HG02884 (cell line): ENCODE results near the gene TMEM176B.

ENCODE experiments used
- ATAC-seq: cut with Tn5 transposase; IDR thresholded peaks from one replicate; pipeline ENCODE4 v1.9.1; 2021; ENCODE audit warnings: mild to moderate bottlenecking, moderate library complexity; ENCODE audit not compliant: unreplicated experiment

The TMEM176B gene

DNA sequence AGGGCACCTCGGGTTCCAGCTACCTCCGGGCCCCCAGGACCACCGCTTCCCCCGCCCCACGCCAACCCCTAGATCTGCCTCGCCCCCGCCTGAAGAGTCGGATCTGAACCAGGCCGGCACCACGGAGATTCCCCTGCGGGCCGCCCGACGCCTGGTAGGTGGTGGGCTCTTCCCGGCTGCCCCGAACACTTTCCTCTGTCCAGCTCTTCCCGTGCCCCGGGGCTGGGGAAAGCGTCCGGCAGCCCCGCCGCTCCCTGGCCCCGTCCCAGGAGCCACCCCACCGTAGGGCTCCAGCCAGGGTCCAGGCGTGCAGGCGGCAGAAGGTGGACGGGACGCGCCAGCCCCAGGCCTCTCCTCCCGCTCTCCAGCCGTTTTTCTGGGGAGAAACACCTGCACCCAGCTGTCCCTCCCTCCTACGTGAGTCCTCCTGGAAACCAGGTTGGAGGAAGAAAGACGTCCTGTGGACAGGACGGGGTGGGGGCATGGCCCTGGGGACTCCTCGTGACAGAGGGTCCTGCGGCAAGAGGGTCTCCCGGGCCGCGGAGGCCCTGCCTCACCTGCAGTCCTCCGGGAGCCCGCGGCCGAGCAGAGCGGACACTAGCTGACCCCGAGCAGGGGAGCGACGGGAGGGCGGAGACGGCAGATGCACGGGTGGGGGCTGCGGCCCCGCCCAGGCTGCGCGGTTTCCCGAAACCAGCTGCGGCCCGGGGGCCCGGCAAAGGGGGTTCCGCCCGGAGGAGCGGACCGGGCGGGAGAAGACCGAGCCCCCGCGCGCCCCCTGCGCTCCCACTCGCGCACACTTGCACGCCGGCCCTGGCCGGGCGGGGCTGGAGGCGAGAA, at the start of gene TMEM176B:
Gene TMEM176B (minus strand): TSS at position 624 of the 840 bp plus-strand sequence. CDS start 3,795 bp downstream, outside the sequence.
- ATAC-seq, result no peak

DNA sequence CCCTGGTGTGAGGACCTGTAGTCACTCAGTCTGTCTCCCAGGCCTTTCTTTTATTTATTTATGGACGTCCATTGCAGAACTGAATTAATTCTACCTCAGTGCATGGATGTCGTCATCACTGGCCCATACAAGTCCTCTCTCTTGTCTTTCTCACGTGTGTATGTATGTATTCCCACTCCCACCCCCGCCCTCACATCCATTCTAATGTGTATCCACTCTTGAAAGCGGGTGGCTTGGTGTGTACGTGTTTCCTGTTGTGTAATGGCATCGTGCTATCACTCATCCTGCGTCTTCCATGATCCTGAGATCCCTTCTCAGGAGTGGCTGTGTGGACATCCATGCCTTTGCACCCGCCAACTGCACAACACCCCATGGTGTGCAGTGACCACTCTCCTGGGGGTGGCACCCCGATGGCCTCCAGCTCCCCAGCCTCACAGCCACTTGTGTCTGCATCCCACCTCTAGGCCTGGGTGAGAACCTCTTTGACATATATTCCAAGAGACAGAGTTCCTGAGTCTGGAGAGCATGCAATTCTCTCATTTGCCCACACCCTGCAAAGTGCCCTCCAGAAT, 49.1 kb upstream of the TMEM176B start:
- ATAC-seq, result no peak

DNA sequence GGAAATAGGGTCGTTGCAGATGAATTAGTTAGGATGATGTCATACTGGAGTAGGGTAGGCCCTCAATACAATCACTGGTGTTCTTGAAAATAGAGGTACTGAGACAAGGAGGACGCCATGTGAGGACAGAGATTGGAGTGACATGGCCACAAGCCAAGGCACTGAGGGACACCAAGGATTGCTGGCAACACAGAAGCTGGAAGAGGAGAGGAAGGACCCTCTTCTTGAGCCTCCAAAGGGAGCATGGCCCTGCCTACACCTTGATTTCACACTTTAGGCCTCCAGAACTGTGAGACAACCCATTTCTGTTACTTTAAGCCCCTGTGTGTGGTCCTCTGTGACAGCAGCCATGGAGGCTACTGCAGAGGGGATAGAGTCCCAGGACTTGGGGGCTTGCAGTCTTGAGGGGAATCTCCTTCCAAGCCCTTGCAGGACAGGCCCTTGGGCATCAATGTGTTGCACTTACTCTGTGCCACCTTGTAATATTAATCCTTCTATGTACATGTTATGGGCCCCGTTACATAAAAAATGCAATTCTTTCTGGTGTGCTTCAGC, 48.5 kb upstream of the TMEM176B start:
- no peak for ATAC-seq

DNA sequence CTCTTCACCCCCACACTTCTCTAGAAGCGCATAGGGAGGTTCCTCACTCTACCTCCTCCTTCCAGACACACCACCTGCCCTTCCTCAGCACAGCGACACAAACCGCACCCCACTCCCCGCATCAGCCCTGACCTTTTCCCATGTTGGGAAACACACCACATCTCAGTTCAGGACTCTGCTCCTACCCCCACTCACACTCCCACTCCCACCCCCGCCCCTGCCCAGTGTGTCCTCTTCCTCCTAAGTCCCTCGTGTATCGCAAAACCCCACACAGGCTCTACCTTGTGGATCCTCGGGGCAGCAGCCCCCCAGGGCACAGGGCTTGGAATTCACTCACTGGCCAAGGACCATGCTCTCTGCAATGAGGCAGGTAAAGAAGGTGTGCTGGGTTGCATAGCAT, 47.9 kb upstream of the TMEM176B start:
- ATAC-seq, result no peak

DNA sequence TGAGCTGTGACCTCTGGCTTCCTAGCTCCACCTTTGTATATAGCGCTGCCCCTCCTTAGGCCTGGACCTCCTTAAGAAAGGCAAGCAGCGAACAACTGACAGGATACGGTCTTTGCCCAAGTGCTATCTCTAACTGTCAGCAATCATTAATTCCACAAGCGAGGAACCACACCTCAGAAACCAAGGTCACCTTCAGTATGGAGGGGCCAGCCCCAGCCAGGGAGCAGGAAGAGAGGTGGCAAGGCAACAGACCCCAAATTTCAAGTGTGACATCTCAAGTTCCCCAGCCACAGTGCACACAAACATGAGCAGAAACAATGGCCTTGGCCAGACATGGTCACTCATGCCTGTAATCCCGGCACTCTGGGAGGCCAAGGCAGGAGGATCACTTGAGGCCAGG, 47.4 kb upstream of the TMEM176B start:
- ATAC-seq, result no peak

DNA sequence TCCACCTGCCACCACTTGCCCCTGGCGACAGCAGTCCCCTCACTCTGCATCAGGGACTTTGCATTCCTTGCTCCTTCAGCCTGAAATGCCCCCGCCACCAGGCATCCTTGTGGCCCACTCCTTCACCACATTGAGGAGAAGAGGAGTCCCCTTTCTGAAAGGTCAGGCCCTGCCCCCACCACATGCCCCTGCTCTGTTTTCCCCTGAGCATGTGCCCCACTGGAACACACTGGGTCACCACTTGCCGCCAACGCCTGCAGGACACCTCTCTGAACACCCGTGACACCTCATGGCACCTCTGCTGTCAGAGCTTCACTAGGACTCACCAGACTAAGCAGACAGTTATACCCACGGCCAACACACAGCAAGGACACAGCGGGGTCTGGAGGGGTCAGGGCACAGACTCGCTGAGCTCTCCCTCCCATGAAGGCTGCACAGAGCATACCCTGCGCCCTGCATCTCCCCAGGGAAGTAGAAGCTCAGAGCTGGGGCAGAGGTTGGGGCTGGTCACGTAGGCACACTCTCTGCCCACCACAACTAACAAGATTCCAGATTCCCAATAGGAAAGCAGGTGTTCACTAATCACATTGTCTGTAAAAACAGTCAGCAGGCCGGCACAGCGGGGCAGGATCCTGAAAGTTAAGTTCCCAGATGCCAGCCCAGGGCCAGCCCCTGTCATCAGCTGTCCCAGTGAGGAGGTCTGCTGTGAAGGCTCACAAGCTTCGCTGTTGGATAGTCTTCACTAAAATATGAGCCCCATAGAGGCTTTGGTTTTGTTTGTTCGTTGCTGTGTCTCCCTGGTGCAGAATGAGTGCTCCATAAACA, 46.3 kb upstream of the TMEM176B start:
- ATAC-seq, result no peak

DNA sequence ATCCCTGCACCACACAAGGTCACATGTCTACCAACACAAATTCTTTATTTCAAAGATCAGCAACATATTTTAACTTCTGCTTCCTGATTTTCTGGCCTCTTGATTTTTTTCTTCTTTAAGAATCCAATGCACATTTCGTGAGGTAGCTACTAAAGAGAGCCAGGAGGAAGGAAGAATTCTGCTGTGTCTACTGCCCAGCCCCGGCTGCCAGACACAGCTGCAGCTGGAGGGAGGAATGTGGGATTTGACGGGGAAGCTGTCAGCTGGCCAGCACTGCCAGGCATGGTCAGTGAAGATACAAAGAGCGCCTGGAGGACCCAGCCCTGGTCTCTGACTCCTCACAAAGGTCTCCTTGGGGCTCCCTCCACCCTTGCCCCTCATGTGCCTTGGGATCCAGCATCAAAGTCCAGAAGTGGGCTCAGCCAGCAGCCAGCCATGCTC, 45.3 kb upstream of the TMEM176B start:
- no peak for ATAC-seq

DNA sequence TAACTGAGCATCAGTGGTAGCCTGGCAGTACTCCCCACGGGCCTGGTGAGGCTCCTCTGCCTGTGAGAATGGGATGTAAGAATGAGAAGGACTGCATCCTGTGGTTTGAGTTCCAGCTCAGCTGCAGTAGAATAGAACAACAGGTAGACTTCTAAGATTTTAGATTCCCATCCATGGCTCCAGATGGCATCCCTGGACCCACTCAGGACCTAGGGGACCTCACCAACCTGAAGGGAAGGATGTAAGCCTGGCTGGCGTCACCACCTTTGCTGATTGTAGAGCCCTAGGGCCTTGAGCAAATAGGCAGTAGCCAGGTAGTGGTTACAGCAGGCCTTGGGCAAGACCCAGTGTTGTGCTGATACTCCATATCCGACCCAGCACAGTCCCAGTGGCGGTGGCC, 42.6 kb upstream of the TMEM176B start:
- ATAC-seq, result no peak

DNA sequence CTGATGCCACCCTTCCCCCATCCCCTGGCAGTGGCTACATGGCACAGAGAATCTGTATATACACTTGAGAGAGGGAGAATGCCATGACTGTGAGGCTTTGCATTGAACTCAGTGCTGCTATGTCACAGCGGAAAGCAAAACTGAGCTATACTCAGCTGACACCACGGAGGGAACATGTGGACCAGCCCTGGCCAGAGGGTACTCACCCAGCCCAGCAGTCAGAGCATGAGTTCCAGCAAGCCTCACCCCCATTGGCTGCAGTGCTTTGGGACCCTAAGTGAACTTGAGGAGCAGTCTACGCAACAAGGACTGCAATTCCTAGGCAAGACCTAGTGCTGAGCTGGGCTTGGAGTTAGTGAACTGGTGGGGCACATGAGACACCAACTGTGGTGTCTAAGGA, 41.9 kb upstream of the TMEM176B start:
- ATAC-seq, result no peak

DNA sequence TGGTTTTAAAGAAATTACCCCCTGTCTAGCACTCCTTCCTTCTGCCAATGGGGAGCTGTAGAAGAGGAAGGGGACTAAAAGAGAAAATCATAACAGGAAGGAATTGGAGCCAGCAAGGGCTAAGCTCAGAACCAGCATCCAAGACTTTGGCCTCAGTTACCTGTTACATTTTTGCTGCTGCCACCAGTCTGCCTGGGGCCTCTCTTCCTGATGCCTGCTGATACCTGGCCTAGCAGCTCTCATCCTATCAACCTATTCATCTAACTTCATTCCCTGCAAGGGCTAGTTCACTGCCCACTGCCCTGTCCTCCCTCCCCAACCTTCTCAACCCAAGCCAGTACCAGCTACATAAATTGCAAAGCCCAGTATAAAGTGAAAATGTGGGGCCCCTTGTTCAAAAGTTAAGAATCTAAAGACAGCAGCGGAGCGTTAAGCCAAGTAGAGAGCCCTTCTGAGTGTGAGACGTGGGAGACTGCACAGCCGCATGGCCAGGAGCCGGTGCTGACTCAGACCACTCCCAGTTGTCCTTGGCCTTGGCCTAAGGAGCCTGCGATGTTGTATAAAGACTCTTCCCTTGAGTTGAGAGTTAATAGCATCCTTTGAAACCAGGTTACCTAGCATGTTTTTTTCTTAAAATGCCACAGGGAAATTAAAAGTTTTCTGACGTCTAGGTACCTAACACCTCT, 38.9 kb upstream of the TMEM176B start:
- no peak for ATAC-seq

DNA sequence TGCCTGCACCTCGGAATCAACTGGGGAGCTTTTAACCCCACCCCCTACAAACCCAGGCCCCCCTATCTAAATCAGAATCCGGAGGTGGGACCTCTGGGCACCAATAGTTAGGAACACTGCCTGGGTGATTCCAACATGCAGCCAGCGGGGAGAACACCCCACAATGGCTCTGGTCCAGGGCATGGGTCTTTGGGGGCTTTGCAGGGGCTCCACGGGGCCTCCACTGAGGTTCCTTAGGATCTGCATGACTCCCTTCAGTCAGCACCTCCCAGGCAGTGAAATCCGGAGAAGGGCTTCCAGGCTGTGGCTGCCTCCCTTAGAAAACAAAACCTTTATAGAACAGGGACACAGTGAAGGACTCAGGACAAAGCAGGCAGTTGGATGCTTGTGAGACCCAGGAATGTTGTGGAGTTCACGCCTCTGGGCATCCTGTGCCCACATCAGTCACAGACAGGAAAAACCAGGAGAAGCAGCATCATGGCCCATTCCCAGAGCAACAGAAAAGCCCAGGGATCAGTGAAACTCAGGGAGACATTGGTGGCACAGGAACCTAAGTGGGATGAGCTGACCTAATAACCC, 35.6 kb upstream of the TMEM176B start:
- no peak for ATAC-seq

DNA sequence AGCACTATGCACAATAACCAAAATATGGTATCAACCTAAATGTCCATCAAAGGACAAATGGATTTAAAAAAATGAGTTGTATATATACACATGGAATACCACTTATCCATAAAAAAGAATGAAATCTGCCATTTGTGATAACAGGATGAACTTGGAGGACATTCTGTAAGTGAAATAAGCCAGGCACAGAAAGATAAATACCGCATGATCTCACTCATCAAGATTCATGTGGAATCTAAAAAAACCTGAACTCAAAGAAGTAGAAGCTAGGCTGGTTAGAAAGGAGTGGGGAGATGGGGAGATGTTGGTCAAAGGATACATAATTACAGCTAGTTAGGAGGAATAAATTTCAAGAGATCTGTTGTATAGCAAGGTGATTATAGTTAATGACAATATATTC, 34.9 kb upstream of the TMEM176B start:
- ATAC-seq, result no peak

DNA sequence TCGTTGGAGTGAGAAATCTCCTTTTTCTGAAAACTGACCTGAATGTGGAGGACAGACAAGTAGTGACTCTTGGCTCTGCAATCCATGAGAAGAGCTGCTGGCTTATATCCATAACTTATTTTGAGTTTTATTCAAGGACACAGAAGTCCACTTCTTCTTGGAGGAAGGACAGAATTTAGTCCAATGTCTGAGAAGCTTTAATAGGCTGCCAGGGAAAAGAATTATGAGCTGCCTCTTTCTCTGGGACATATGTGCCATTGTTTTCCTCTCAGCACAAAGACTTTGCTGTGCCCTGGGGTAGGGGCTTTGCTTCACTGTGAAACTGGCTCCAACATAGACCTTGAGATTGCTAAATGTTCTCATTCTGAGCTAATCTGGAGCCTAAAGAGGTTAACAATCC, 31.7 kb upstream of the TMEM176B start:
- ATAC-seq, result no peak

DNA sequence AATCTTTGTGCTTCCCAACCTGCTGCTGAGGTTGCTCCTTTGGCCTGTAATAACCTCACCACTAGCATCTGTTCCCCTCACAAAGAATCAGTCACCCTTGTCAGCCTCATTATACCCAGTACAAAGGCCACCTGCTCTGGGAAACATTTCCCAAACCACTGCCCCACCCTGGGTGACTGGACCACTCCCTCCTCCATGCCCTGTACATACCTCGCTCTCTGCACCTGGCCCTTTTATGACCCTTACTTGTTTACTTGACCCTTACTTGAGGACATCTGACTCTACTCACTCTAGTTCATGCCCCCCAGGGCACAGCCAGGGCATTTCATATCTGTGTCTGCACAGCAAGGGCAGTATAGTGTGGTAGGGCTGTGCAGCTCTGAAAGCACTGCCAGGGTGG, 30.8 kb upstream of the TMEM176B start:
- ATAC-seq, result no peak

DNA sequence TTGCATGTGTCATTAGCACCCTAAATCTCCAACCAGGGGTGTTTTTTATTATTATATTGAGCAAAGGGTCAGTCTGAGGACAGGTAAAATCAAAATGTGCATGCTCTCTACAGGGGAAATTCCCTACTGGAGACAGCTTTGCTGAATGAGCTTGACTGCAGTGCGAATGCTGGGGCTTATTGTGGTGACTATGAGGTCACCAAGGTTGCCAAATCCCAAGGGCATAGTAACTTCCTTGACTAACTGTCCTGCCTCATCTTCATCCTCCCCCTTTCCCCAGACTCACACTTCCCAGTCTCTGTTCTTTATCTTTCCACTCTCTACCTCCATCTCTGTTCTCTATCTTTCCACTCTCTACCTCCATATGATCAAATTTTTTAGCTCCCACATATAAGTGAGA, 29.3 kb upstream of the TMEM176B start:
- no peak for ATAC-seq

DNA sequence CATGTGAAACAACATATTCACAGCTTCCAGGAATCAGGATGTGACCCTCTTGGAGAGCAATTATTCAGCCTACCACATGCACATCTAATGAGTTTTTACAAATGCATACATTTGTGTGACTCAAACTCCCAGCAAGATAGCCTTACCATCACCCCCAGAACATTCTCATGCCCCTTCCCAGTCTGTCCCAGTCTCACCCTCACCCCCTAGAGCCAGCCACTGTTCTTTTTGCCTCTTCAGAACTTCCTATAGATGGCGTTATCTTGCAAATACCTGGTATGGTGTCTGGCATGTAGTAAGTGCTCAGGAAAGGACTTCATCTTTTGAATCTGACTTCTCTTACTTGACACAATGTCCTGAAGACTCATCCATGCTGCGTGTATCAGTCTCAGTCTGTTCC, 28.2 kb upstream of the TMEM176B start:
- ATAC-seq, result no peak

DNA sequence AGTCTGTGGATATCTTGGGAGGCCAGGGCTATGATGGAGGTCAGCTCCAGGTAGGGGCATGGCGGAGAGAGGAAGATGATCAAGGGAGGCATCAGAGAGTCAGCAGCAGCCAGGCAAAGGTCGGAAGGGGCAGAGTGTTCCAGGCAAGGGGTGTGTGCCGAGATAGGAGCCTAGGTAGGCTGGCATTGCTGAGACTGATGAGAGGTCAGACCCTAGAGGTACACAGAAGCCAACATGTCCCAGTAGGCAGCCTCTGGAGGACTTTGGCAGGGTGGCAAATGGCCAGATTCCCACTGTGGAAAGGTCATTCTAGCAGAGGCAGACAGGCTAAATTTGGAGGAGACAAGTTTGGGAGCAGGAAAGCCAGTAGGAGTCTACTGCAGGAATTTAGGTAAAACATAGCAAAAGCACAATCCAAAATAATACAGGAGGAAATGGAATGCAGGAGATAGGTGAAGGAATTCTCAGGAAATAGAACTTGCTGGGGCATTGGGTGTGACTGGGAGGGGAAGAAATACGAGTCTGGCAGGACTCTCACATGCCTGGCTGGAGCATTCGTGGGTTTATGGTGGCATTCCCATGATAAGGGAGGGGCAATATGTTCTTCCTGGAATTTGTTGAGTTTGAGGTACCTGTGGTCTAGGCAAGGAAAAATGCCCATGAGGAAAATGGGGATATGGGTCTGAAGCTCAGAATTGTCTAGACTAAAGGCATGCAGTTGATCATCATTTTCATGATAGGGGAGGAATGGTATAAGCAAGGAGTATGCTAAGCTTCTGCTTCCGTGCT, 26.1 kb upstream of the TMEM176B start:
- no peak for ATAC-seq

DNA sequence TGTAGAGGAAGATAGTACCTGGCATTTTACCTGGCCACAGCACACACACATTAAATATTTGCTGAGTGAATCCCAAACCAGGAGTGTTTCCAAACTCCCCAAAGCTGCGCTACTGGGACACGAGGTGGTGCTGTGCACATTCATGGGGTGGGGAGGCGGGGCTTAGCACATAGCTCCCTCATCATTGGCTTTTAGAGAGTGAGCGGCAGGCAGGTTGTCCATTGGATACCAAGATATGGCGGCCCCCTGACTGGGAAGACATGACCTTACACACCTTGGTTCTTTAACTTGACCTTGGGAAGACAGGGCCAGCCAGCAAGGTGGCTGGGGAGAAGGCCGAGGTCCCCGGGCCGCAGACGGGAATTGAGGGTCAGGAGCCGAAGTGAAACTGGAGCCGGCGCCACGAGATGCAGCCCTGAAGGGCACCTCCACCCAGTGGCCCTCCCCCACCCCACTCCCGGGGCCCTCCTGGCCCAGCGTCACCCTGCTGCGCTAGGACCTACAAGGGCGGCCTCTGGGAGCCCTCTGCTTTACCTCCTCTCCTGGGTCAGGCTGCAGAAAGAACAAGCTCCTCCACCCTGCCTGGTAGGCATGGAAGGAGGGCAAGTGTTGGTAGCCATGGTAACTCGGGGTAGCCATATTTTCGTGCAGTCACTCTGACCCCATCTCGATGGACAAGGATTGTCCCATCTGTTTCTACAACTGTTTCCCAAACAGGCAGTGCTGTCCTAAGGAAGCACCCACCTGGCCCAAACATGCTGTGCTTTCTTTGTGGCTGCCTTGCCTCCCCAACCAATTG, 24.4 kb upstream of the TMEM176B start:
- ATAC-seq, result no peak
